GM12873 (cell line): ENCODE measurements around the gene MAP2K5.

Experiments
- TF ChIP-seq, protein P1 (sequence below): IDR thresholded peaks from 2 replicates; pipeline ENCODE4 v1.5.1; 2012; ENCODE audit warnings: low read depth, mild to moderate bottlenecking, moderate library complexity, low read length, control low read depth; ENCODE audit not compliant: insufficient read depth; ENCODE audit errors: missing control alignments

MAP2K5 gene

DNA sequence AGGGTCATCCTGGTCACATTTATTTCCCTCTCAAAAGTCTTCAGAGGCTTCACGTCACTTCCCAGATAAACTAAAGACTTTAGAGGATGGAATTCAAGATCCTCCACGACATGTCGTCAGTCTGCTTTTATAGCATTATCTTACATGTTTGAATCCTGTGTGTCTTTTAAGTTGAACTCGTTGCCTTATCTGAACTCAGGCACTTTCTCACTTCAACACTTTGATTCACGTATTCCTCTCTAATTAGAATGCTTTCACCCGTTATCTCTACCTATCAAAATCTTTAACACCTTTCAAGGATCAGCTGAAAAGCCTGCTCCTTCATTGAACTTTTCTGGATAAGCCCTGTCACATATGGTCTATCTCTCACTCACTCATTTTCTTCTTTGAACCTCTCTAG, 97.1 kb downstream of the MAP2K5 start:
- TF ChIP-seq, protein P1, sequence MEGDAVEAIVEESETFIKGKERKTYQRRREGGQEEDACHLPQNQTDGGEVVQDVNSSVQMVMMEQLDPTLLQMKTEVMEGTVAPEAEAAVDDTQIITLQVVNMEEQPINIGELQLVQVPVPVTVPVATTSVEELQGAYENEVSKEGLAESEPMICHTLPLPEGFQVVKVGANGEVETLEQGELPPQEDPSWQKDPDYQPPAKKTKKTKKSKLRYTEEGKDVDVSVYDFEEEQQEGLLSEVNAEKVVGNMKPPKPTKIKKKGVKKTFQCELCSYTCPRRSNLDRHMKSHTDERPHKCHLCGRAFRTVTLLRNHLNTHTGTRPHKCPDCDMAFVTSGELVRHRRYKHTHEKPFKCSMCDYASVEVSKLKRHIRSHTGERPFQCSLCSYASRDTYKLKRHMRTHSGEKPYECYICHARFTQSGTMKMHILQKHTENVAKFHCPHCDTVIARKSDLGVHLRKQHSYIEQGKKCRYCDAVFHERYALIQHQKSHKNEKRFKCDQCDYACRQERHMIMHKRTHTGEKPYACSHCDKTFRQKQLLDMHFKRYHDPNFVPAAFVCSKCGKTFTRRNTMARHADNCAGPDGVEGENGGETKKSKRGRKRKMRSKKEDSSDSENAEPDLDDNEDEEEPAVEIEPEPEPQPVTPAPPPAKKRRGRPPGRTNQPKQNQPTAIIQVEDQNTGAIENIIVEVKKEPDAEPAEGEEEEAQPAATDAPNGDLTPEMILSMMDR: no peak

DNA sequence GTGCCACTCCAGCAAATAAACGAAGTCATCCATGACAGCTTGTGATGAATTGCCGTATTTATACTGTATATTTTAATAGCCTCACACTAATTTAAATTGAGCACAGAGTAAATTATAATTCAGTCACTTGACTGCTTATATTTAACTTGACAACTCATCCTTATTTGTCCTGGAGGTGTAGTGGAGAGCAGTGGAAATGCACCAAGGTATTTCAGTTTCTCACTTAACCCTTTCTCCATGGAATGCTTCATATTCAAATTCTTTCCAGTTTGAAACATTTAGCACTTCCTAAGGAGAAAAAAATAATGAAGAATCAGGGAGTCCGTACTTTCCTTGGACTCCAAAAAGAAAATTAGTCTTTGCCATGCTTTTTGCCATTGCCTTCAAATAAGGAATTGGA, 99.0 kb downstream of the MAP2K5 start:
- TF ChIP-seq, protein P1: no peak

DNA sequence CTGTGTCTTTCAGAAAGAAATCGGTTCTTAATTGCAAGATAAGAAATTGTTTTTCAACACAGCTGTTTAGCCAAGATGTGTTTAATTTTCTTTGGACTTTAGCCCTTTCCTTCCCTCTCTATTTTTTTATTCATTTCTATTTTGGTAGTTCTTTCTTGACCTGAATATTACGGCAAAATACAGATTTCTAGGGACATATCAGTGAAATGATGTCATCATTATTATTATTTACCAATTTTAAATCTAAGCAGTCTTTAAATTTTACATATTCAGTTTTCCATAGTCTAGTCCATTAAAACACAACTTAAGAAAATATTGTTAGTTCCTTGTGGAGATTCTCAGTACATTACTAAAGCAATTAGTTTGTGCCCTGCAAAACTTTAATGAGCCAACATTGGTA, 104.3 kb downstream of the MAP2K5 start:
- TF ChIP-seq, protein P1: no peak

DNA sequence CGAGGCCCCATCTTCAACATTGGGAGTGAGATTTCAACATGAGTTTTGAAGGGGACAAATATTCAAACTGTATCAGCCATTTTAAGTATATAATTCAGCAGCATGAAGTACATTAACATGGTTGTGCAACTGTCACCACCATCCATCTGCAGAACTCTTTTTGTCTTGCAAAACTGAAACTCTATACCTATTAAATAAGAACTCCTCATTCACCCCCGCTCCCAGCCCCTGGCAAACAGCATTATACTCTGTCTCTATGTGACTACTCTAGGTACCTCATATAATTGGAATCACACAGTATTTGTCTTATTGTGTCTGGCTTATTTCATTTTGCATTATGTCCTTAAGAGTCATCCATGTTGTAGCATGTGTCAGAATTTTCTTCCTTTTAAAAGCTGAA, 110.1 kb downstream of the MAP2K5 start:
- TF ChIP-seq, protein P1: no peak

DNA sequence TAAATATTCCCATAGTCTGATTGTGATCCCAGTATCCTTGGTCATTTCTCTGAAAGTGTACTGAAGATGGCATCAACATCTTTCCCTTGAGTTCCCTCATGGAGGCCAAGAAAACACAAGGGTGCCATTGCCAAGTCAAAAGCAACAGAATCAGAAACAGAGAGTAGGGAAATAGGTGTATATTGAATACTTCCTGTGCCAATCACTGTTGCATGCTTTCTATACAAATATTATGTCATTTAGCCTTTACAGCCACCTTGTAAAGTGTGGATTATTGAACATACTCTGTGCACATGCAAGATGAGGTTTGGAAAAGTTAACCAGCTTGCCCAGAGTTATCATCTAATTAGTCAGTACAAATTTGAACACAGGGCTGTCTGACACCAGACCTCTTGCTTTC, 117.9 kb downstream of the MAP2K5 start:
- TF ChIP-seq, protein P1: no peak

DNA sequence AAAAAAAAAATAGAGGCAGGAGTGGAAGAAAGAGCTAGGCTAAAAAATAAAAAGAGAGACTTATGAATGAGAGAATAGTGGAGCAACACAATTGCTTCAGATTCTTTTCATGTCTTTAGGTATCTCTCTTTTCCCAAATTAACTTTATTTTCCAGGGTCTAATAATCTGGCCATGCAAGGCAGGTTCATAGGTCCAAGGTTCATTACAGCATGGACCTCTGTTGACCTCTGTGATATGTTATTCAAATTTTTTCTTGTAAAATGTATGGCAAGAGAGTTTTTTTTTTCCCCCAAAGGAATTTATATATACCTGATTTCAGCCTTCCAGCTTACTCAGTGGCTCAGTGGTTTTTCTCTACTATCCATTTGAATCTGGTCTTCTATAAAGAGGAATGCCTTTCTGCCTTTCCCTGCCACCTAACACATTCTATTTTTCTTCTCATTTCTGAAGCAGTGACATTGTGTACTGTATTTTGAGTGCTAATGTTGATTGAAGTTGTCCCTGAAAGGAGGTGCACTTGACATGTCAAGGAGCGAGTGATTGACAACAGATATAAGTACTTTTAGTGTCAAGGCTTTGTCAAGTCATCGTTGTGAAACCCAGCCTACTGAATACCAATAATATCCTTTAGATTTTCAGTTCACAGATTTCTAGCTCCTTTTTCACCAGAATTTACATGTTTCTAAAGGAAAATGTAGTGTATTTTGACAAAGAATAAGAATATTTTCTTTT, 118.5 kb downstream of the MAP2K5 start:
- TF ChIP-seq, protein P1: no peak

DNA sequence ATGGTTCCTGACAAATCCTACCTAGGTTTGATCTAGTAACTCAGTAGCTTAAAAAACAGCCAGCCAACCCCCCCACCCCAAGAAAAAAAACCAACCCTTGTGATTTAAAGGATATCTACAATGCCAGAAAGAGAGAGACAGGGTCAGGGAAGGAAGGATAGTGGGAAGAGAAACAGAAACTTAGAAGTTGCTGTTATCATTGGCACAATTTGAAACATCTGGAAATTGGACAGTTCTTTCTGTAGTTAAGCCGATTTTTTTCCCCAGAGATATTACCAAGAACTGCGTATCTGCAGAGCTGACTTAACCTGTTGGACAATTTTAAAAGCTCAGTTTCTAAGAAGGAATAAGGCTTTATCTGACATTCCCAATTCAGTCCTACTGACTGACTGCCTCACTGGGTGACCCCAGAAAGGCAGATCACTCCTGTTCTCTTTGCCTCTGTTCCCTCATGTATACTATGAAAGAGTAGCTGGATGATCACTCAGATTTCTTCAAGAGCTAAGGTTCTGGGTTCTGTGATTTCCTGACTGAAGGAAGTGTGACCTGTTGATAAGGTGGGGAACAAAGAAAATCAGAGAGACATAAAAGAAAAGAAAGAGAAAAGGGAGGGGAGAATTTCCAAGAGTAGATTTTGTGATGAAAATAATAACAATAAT, 128.3 kb downstream of the MAP2K5 start:
- TF ChIP-seq, protein P1: no peak
